ENCODE results near the gene DHCR24.

The DHCR24 gene

GRCh38 chr1:54845772-54846171 lies 41.2 kb downstream of the DHCR24 start:
- no peak for DNase-seq (ENCODE audit: low spot score)

DNA sequence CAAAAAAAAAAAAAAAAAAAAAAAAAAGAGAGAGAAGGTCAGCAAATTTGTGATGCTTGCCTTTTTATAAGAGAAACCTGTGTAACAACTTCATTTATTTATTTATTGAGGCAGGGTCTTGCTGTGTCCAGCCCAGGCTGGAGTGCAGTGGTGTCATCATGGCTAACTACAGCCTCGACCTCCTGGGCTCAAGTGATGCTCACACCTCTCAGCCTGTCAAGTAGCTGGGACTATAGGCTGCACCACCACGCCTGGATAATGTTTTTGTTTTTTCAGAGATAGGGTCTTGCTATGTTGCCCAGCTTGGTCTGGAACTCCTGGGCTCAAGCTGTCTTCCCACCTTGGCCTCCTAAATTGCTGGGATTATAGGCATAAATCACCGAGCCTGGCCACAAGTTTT lies 42.4 kb downstream of the DHCR24 start:
- no peak for DNase-seq (ENCODE audit: low spot score)

GRCh38 chr1:54843449-54843848 lies 43.5 kb downstream of the DHCR24 start:
- DNase-seq (ENCODE audit: low spot score), result no peak

- DNase-seq (ENCODE audit: low spot score), result no peak
These were observed 44.0 kb downstream of the DHCR24 start for GRCh38 chr1:54842963-54843362.

- no peak for DNase-seq (ENCODE audit: low spot score)
These were observed 44.6 kb downstream of the DHCR24 start for GRCh38 chr1:54842206-54842915.

DNA sequence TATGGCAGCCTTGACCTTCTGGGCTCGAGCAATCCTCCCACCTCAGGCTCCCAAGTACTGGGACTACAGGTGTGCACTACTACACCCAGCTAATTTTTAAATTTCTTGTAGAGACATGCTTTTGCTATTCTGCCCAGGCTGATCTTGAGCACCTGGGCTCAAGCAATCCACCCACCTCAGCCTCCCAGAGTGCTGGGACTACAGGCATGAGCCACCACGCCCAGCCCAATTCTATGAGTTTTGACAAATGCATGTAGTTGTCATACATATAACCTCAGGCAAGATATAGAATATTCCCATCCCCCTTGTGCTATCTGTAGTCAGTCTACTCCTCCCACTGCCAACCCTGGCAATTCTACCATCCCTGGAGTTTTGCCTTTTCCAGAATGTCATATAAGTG lies 47.2 kb downstream of the DHCR24 start:
- no peak for DNase-seq (ENCODE audit: low spot score)

GRCh38 chr1:54838565-54839180 lies 48.3 kb downstream of the DHCR24 start:
- no peak for DNase-seq (ENCODE audit: low spot score)

DNA sequence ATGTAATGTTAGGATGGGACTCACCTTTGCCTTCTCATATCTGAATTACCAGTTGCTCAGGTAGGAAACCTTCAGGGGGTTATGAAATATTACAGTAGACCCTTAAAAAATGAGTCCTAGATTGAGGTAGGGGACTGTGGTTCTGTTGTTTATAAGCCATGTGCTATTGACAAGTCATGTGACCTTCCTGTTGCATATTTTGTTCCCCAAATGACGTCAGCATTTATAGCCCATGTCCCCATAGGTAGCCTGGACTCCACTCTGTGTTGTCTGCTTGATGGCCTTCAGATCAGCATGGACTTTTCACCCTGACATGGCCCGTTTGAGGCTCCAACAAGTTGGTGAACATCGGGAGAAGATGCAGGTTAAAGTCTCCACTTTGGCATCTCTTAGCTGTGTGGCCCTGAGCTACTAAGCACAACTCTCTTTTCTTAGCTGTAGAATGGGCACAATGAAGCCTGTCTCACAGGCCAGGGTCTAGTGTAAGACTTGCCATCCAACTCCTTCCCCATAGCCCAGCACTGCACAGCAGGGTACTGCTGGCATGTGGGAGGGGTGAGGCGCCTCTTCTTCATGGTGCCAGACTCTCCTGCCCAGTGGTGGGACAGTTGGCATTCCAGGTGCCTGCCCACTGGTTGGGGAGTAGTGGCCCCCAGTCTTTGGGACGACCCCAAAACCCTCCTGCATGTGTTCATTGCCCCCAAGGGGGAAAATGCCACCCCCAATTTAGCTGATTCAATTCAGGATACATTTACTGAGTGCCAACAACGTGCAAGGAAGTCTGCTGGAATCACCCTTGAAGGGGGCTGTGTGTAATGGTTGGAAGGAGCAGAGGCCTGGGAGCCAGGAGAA lies 49.8 kb downstream of the DHCR24 start:
- no peak for DNase-seq (ENCODE audit: low spot score)

GRCh38 chr1:54836594-54836993 lies 50.4 kb downstream of the DHCR24 start:
- DNase-seq (ENCODE audit: low spot score), result no peak

GRCh38 chr1:54835970-54836369 lies 51.0 kb downstream of the DHCR24 start:
- DNase-seq (ENCODE audit: low spot score), result no peak

- DNase-seq (ENCODE audit: low spot score), result no peak
These were observed 51.7 kb downstream of the DHCR24 start for GRCh38 chr1:54835131-54835898.

DNA sequence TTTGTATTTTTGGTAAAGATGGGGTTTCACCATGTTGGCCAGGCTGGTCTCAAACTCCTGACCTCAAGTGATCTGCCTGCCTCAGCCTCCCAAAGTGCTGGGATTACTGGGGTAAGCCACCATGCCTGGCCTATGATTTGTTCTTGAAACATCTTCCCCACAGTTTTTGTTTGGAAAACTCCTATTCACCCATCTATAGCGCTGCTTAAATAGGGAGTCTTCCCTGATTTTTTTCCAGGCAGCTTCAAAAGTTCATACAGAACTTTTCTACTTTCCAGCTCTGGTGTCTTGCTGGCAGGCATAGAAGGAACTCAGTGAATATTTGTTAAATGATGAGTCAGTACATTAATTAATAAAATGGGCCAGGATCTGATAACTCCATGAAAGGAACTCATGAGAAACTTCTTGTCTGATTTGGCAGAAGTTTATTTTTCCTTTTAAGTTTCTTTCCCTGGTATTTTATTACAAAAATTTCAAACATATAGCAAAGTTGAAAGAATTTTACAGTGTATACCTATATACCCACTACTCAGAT lies 52.9 kb downstream of the DHCR24 start:
- DNase-seq (ENCODE audit: low spot score), result no peak

DNA sequence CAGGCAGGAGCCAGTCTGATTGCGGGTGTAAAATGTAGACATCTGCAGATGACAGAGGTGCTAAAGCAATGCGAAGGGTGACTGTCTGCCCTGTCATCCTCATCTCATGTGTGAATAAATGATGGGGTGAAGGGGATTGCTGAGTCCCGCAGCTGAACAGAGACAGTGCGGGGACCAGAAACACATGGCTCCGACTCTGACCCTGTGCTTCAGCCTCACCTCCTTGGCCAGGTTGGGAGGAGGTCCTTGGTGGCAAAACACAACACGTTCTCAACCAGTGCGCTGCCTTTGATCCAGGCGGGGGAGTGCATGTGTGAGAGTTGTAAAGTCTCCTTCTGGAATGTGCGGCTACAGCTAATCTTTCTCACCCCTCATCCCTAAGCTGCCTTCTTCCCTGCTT lies 53.9 kb downstream of the DHCR24 start:
- no peak for DNase-seq (ENCODE audit: low spot score)

GRCh38 chr1:54826226-54826816 lies 60.7 kb downstream of the DHCR24 start:
- DNase-seq (ENCODE audit: low spot score), result no peak

- DNase-seq (ENCODE audit: low spot score), result no peak
These were observed 61.3 kb downstream of the DHCR24 start for GRCh38 chr1:54825696-54826095.

DNA sequence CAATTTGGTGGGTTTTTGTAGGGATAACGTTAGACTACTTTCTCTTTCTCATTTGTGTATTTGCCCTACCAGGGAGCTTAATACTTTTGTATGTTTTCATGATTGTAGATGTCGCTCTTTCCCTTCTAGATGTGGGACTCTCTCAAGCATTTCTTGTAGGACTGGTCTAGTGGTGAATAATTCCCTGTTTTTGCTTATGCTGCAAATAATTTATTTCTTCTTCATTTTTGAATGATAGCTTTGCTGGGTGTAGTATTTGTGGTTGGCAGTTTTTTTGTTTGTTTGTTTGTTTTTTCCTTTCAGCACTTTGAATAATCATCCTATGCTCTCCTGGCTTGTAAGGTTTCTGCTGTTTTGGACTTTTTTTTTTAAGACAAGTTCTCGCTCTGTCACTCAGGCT lies 63.3 kb downstream of the DHCR24 start:
- no peak for DNase-seq (ENCODE audit: low spot score)

DNA sequence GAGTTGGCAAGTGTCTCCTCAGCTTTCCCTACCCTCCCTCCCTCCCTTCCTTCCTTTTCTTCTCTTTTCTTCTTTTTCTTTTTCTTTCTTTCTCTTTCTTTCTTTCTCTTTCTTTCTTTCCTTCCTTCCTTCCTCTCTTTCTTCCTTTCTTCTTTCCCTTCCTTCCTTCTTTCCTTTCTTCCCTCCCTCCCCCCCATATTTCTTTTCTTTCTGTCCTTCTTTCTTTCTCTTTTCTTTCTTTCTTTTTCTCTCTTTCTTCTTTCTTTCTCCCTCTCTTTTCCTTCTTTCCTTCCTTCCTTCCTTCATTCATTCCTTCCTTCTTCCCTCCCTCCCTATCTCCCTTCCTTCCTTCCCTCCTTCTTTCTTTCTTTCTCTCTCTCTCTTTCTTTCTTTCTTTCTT lies 67.3 kb downstream of the DHCR24 start:
- DNase-seq (ENCODE audit: low spot score), result no peak

- DNase-seq (ENCODE audit: low spot score), result no peak
These were observed 67.8 kb downstream of the DHCR24 start for GRCh38 chr1:54819195-54819536.

DNA sequence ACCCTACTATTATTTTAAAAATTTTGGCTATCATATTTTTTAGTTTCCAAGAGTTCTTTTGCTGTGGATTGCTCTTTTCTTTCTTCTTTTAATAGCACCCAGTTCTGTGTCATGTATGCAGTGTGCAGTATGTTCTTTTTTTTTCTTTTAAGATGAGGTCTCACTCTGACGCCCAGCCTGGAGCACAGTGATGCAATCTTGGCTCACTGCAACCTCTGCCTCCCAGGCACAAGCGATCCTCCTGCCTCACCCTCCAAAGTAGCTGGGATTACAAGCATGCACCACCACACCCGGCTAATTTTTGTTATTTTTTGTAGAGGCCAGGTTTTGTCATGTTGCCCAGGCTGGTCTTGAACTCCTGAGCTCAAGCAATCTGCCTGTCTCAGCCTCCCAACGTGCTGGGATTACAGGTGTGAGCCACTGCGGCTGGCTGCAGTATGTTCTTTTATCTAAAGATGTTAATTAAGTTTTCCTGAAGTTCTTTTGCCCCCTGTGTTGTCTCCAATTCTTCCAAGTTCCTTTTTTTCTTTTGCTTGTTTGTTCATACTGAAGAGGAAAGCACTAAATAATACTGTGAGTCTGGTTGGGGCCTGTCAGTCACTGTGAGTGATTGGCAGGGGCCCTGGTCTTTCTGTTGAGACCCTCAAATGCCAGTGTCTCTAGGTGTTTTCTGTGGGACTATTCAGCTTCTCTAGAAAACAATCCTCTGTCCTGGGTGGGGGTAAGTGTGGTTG lies 68.4 kb downstream of the DHCR24 start:
- DNase-seq (ENCODE audit: low spot score), result no peak

GRCh38 chr1:54816951-54817350 lies 70.0 kb downstream of the DHCR24 start:
- DNase-seq (ENCODE audit: low spot score), result no peak

DNA sequence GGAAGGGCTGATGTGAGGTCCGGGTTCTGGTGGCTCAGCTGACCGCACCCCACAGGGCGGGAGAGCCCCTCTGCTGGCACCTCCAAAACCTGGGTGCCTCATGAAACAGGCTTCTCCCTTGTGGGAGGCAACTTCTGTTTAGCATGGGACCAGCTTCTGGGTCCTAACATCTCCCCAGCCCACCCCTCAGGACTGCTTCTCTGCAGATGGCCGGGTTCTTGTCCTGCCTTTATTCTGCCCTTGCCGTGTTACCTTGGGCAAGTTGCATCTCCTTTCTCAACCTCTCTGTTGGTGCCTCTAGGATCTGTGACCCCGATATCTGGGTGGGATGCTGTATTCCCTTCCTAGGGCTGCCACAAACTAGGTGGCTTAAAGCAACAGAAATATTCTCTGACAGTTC lies 70.9 kb downstream of the DHCR24 start:
- DNase-seq (ENCODE audit: low spot score), result no peak
